GM13977 (cell line): Measurements from ENCODE around the gene PGBD5.

ENCODE experiments used
- DNase-seq: peaks from one replicate; pipeline ENCODE4 v3.0.0; 2012; ENCODE audit warnings: low spot score
- CTCF ChIP-seq: IDR thresholded peaks from 2 replicates; pipeline ENCODE4 v1.5.1; 2012; ENCODE audit warnings: mild to moderate bottlenecking, control low read depth; ENCODE audit not compliant: insufficient read depth; ENCODE audit errors: extremely low read depth, missing control alignments
- in situ Hi-C: fragments of 300-500 bp; cut with MboI; formaldehyde crosslinking; loops from one replicate; pipeline ENCODE4 v1.12.0; 2022; ENCODE audit warnings: low sequenced_read_pairs, low pct_unique_long_range_greater_than_20kb, mixed read lengths, inconsistent platforms; ENCODE audit not compliant: unreplicated experiment

The PGBD5 gene

GRCh38 chr1:230356869-230357794 is 69.0 kb downstream of the PGBD5 start:
- in situ Hi-C loops = no loop called here
- TF ChIP-seq CTCF = no peak

GRCh38 chr1:230356190-230356589 is 69.9 kb downstream of the PGBD5 start:
- in situ Hi-C loops = no loop called here
- no peak for TF ChIP-seq CTCF
- no peak for DNase-seq

More at GRCh38 chr1:230356869-230357794, 69.0 kb downstream of the PGBD5 start:
- no peak for DNase-seq

- DNase-seq = no peak
- TF ChIP-seq CTCF = no peak
- in situ Hi-C loops = no loop called here
Observed at GRCh38 chr1:230355594-230355993, 70.5 kb downstream of the PGBD5 start.

- DNase-seq = no peak
- TF ChIP-seq CTCF = no peak
- in situ Hi-C loops = no loop called here
Observed at GRCh38 chr1:230355128-230355527, 71.0 kb downstream of the PGBD5 start.

GRCh38 chr1:230354005-230354404 is 72.1 kb downstream of the PGBD5 start:
- DNase-seq = no peak
- in situ Hi-C loops = no loop called here
- no peak for TF ChIP-seq CTCF

- TF ChIP-seq CTCF = no peak
- in situ Hi-C loops = no loop called here
- no peak for DNase-seq
Observed at GRCh38 chr1:230352537-230352936, 73.6 kb downstream of the PGBD5 start.

- in situ Hi-C loops = no loop called here
- no peak for DNase-seq
- no peak for TF ChIP-seq CTCF
Observed at GRCh38 chr1:230351983-230352382, 74.1 kb downstream of the PGBD5 start.
